Right hindlimb (tissue), 1 donor: ENCODE results near the gene LMOD2.

Experiments used
- DNase-seq: peaks from one replicate; pipeline ENCODE4 v3.0.0-alpha.2; 2018

The LMOD2 gene

GRCh38 chr7:123674399-123675180 is 18.9 kb downstream of the LMOD2 start:
- no peak for DNase-seq

GRCh38 chr7:123675181-123675473 is 19.5 kb downstream of the LMOD2 start:
- no peak for DNase-seq

DNA sequence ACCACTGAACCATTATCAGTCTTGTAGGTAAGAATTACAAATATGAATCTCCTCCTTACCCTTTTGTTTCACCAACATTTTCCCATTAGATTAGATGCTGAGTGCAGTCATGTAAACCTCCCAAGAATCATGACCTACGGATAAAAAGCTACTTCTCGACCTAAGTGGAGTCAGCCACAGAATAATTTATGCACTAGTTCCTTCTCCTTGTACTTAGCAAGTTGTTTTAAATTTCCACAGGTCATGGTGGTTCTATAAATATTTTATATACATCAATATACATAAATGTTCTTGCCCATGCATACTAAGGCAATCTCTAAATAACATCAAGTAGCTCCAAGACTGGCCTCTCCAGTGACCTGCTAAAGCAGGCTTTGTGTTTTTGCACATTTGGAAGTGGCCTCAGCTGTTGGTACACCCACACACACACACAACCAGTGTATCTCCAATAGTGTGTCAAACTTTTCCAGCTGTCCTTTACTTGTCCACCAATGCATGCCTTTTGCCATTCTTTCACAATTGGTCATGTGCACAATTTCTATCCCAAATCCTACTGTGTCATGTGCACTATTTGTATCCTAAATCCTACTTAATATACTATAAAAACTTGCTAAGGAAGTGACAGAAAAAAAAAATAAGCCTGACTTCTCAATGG is 21.5 kb downstream of the LMOD2 start:
- no peak for DNase-seq

DNA sequence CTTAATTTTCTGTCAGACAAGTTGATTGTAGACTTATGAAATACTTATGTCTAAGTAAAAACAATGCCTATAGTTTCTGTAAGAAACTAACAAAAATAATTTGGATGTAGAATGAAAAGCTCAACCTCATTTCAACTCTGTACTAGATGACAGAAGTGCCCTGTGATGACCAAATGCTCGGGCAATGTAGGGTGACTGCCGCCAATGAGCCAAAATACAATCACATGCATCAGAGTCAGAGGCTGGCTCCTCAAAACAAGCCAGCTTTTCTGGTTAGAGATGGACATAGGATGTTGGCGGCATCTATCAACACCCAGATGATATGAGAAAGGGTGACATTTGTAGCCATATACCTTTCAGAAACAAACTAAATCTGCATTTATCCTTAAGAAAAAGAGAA is 23.9 kb downstream of the LMOD2 start:
- DNase-seq: no peak

GRCh38 chr7:123680580-123680979 is 24.9 kb downstream of the LMOD2 start:
- no peak for DNase-seq

- DNase-seq: no peak
Observed at GRCh38 chr7:123681561-123681960, 25.9 kb downstream of the LMOD2 start.

- DNase-seq: no peak
Observed at GRCh38 chr7:123682690-123683089, 27.0 kb downstream of the LMOD2 start.

DNA sequence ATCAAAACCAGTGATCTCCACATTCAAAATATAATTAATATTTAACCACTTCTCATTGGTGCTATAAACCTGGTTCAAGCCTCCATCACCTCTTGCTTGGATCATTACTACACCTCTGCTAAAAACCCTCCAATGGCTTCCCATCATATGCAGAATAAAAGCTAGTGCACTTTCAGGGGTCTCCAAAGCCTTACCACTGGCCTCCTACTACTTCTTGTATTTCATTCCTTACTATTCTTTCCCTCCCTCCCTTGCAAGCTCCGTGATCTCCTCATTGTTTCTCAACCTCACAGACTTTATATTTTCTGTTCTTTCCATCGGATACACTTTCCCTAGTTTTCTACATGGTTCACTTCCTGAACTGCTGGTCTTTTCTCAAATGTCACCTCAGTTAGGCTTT is 31.5 kb downstream of the LMOD2 start:
- DNase-seq: no peak

- no peak for DNase-seq
Observed at GRCh38 chr7:123687727-123688126, 32.1 kb downstream of the LMOD2 start.

DNA sequence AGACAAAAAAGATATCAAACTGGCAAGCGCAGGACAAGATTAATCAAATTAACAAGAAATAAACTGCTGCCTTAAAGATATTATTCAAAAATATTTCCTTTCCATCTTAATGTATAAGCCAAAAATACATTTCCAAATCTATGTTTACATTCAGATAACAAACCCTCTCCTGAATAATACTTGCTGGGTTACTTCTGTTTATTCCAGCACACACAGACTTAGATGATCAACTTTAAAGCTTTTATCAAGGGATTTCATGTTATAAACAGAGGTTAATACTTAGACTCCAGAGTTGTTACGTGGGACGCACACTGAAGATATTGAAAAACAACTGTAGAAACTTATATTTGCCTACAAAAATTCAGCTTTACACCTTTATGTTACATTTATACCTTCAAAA is 33.6 kb downstream of the LMOD2 start:
- no peak for DNase-seq

- no peak for DNase-seq
Observed at GRCh38 chr7:123690550-123690949, 34.9 kb downstream of the LMOD2 start.

DNA sequence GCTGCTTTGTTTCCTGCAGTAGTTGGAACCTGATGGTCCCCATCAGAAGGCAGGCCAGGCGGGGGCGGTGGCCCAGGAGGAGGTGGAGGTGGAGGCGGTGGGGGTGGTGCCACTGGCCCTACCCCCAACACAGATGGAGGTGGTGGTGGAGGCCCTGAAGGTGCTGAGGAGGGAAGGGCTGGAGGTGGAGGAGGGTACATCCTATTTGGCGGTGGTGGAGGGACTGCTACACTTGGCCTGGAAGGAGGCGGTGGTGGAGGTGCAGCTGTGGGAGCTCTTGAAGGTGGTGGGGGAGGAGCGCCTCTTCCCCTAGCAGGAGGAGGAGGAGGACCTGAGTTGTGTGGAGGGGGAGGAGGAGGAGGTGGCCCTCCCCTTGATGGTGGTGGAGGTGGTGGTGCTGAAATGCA is 36.8 kb downstream of the LMOD2 start:
- DNase-seq: no peak

GRCh38 chr7:123695944-123696677 is 40.4 kb downstream of the LMOD2 start:
- DNase-seq: no peak

DNA sequence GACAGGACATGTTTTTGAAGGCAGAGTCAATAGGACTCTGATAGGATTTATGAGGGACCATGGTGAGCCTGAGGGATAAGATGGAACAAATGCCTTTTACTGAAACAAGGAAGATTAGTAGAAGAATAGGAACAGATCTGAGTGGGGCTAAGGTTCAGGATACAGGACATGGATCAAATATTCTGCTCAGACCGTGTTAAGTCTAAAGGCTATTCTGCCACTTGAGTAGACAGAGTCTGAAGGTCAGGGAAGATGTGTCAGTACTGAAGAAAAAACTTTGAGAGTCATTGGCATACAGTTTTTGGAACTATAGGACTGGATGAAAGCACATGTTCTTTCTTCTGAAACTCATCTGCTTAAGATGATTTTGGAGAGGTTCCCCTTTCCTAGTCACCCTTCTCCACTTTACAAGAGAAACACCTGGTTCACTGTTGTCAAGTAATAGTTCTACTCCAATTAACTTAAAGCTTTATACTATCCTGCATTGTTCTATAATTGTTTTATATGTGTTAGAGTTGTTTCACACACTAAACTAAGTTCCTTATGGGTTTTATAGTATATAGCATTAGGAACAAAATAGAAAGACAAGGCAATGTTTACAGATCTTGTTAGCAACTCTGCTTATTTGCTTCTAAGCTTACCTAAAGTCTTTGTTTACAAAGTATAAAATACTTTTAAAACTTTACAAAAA is 49.7 kb downstream of the LMOD2 start:
- DNase-seq: no peak

- DNase-seq: no peak
Observed at GRCh38 chr7:123709525-123709924, 53.9 kb downstream of the LMOD2 start.

- no peak for DNase-seq
Observed at GRCh38 chr7:123710683-123711082, 55.0 kb downstream of the LMOD2 start.

DNA sequence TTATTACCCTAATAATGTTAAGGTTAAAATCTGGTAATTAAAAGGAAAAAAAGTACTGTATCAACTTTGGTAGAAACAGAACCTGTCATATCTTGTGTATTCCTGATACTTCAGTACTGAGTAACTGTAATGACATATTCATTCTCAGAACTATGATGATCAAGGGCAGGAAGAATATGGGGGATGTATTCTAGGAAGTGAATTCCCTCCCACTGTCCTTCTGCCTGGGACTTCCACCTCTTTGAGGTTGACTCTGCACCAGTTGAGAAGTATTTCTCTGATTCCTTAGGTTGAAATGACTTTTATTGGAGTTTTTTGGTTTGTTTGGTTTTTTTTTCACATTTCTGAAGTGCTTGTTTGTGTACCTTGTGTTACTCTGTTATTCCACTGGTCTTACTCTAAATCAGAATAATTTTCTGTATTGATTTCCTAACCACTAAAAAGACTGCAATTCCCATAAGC is 56.2 kb downstream of the LMOD2 start:
- no peak for DNase-seq

- no peak for DNase-seq
Observed at GRCh38 chr7:123712619-123713018, 57.0 kb downstream of the LMOD2 start.
